ENCODE measurements around the gene IFNE.
"Not testable (repeated sequence)": the region's sequence is repeated elsewhere in the genome, so short reads cannot be mapped to it uniquely, and the experiment has no call there.

IFNE gene

GRCh38 chr9:21491756-21492155 is 9.6 kb upstream of the IFNE start:
- DNase-seq = no peak

DNA sequence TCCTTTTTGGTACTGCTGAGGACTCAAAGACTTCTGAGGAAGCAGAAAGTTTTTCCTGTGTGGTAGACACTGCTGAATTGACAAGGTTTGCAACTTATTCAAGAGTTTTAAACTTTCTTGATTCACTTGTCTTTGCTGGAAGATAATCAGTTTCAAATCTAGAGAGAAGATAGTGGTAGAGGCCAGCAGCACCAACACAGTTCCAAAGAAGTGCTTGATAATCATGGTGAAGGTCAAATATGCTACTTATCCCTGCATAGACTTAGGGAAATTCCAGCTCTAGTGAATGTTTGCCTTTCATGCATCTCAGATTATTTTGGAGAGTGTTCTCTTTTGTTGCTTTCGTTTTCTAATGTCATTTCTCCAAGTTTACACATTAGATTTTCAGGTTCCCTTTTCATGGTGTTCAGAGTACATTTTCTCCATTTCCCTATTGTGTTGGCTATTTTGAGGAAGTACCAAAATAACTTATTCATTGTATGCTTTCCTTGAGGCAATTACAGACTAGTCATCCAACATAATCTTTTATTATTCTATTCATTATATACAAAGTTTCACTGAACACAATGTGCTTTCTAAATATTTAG is 550 bp downstream of the IFNE start:
- no peak for DNase-seq

DNA sequence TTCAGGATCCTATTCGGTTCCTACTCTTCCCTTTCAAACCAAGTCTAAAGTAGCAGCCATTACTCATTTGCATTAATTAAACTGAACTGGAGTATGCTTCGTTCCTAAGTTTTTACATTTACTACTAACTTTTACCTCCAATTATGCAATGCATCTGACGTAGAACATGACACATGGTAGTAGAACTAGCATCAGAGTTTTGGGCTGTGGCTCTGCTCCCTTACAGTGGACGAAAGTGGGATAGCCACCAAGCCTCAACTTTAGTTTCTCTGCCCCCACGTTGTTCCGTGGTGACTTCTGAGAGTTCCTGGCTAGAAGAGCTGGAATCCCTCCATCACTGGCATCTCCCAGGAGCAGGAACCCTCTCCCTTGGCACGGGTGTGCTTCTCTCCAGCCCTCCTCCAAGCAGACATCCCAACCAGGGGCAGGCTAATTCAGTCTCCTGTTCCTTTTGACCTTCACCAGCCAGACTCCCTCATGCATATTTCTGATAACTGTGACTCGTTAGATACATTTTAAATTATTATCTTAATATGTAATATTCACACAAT is 2.9 kb downstream of the IFNE start:
- DNase-seq = no peak

GRCh38 chr9:21477466-21477865 is 4.6 kb downstream of the IFNE start:
- no peak for DNase-seq

GRCh38 chr9:21473236-21473635 is 8.9 kb downstream of the IFNE start:
- no peak for DNase-seq

DNA sequence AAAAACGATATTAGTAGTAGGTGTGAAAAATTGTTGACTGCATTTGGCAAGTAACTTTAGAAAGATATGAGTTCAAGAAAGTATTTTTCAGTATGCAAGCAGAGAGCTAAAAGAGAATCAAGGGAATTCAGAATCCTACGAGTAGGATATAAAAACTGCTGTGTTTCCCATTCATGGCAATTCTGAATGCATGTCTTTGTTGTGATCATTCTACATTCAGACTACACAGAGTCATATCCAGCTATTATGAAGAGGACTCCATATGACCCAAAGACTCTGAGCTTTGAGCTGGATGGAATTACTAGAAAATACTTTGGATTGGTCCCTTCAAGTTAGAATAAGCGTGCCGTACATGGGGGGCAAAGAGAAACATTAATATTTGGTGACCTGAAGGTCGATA is 12.0 kb downstream of the IFNE start:
- DNase-seq = no peak

GRCh38 chr9:21465859-21466518 is 16.1 kb downstream of the IFNE start:
- peak; percentile 63 for DNase-seq

DNA sequence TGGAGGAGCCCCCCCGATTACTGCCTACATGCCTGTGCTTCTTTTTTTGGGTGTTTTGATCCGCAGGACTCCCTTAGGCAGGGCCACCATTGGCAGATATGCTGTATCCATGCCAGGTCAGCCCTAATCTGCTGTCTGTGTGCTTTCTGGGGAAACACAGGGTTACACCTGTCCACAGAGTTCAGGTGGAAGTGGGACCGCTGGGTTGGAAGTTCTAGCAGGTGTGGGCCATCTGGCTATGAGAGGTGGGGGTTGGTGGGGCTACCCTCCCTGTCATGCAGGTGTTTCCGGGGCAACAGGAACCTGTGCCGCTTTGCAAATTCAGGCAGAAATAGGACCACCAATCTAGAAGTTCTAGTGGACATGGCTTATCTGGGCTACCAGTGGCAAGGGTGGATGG is 17.0 kb downstream of the IFNE start:
- no peak for DNase-seq

DNA sequence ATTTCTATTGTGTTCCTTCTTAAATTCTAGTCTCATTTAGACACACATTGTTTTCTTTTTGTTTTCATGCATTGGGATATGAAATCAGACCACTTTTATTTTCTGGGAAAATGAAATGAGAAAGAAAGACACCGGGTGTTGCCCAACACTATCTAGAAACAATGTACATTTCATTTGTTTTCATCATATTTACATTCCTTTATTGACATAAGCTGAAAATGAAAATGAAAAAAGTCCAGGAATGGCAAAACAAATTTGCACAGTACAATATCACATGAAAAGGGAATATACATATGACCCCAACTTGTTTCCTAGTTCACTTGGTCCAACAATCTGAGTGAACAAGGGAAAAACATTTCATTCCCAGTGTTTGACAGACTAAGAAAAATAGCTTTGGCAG is 20.7 kb downstream of the IFNE start:
- DNase-seq = no peak

GRCh38 chr9:21455320-21455719 is 26.8 kb downstream of the IFNE start:
- peak; percentile 38 for DNase-seq

DNA sequence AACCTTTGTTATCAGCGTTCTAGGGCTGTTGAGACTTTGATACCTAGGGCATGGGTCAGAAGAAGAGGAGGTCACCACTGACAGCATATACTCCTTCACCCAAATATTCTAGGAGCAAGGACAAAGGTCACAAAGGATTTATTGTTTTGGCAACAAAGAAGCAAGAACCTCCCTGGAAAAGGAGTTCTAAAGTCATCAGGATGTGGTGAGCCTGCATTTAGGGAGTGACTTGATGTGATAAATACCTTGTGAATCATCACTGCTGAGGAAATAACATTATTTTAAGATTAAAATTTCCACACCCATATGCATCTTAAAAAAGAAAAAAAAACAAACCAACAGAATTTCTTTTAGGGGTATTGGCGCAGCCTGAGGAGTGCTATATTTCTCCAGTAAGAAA is 28.0 kb downstream of the IFNE start:
- DNase-seq = peak; percentile 48

DNA sequence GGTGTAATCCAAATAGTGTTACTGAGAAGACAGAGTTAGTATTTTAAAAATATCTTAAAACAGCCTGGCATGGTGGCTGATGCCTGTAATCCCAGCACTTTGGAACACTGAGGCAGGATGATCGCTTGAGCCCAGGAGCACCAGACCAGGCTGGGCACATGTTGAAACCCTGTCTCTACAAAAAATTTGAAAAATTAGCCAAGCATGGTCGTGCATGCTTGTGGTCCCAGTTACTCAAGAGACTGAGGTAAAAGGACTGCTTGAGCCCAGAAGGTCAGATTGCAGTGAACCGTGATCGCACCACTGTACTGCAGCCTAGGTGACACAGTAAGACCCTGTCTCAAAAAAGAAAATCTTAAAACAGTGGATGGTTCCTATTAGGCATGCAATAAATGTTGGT is 29.4 kb downstream of the IFNE start:
- DNase-seq = no peak

DNA sequence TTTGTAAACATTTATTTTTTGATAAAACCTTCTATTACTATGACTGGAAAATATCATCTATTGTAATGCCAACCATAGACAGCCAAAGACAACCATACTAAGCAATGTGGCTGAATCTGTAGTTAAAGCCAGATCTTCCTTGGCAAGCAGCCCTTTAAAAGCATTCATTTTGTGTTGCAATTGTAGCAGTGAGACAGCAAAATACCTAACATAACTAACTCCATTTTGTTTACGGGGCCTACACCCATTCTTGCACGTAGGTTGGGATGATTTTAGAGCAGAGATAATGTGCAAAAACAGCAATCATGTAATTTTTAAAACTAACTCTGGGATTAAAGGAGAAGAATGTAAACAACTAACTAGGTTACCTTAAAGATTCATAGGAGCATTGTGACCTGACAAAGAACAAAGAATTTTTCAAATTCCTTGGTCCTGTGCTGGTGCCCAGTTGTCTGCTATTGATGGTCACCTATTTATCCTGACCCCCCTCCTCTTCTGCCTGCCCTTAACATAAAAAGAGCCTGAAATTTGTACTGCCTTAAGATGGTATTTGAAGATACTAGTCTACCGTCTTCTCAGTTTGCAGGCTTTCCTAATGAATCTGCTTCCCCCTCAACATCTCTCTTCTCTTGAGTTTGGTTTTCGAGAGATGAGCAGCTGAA is 31.2 kb downstream of the IFNE start:
- peak; percentile 19 for DNase-seq

DNA sequence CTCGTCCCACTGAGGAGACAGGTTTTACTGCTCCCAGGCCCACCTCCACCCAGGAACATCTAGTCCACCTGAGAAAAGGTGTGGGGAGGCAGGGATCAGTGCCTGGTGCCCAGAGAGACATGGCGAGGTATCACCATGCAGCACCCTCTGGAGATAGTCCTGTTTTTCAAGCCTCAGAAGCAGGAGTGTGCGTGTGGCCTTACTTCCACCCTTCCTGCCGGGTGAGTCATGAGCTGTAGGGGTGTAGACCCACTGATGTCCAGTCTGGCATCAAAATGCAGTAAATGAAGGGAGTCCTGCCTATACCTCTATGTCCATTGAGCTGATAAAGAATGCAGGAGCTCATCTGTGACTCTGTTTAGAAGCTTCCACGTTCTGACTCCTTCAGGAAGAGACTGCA is 32.8 kb downstream of the IFNE start:
- not testable (repeated sequence) for DNase-seq

DNA sequence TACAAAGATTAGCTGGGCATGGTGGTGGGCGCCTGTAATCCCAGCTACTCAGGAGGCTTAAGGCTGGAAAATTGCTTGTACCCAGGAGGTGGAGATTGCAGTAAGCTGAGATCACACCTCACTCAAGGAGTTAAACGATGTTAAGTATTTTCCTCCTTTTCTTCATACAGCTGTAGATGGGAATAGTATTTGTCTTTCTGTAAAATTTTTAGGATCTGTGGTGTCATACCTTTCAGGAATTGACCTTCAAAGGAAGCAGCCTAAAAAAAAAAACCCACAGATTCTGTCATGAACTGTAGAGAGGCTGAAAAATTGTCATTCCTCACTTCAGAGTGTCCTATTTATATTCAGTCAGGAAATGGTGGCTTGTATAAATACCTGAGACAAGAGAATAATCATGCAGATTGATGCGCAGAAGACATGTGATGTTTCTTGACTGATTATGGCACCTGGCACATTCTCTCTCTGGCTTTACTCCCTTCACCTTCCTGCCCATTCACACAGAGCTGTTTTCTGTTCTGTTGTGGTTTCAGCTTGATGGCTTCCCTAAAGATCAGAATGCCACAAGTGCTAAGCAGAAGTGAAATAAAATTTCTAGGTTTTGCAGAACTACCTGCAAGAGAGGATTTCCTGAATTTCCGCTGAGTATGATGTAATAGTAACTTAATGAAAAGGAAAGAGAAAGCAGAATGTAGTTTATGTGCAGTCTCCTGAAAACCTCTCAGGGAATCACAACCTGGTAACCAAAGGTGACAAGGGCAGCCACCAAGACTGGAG is 38.1 kb downstream of the IFNE start:
- DNase-seq = no peak

DNA sequence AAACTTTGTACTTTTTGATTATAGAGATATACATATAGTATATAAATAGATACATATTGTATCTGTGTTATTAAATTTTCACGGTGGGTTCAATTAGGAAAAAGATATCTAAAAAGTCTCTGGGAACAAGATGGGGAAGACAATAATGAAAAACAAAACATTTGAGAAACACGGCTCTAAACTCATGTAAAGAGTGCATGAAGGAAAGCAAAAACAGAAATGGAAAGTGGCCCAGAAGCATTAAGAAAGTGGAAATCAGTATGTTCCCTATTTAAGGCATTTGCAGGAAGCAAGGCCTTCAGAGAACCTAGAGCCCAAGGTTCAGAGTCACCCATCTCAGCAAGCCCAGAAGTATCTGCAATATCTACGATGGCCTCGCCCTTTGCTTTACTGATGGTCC is 42.0 kb downstream of the IFNE start, which contains the start of gene IFNA1:
Gene IFNA1, plus strand, starts transcription at position 301 of the 400 bp plus-strand sequence. Its CDS starts 69 bp downstream, at position 370.
- DNase-seq = no peak

- DNase-seq = not testable (repeated sequence)
Observed at GRCh38 chr9:21435015-21435383, 47.1 kb downstream of the IFNE start.

DNA sequence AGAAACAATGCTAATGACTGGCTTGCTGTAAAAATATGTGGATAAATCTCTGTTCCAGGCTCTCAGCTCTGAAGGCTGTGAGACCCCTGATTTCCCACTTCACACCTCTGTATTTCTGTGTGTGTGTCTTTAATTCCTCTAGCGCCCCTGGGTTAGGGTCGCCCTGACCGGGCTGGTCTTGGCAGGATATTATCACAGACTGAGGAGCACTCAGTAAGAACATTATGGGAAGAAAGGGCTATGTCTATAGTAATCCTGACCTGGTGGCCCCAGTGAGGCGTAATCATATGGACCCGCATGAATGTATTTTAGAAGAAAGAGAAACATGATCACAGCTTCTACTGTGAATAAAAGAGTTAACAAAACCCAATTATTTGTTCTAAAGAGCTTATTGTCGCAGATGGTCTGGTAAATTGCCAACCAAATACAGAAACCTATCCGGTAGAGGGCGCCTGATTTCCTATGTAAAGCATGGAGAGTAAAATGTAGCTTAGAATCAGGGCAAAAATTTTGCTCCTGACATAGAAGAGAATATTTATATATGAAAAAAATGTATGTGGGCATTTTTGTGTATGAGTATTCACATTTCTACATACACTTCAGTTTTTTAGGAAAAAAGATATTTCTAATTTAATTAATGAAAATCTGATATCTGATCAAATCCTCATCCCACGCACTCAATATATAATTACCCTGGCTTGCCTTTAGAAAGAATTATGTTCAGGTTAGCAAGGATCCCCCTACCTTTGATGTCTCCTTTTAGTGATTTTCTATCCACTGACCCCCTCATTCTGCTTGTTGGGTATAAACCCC is 47.7 kb downstream of the IFNE start:
- DNase-seq = peak; percentile 66

DNA sequence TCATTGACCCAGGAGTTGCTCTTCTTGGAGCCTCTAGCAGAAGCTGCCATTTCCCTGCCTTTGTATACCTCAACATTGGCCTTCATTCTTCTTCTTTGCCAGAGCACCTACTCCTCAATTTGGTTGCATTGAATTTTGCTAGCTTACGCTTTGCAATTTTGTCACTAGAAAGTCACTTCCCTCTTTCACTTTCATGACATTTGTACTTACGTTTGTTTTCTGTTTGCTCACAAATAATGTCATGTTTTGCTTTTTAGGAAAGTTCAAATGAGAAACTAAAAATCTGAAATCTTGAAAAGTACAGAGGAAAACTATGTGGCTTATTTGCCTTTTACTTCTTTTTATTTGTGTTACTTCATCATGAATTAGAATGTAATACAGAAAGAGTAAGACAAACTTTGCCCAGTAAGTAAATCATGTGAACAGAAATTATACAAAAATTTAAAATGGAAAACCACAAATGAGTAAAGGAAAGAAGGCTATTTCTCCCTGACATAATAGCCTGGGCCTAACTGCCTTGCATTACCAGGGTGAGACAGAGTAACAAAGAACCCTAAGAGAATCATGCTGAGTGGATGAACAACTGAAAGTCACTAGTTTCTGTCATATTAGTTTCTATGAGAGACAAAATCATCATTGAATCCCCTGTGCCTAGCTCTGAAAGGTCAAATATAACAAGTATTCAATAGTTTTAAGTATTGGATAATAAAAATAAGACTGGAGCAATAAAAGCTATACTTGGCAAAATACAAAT is 49.3 kb downstream of the IFNE start:
- no peak for DNase-seq
